Activated CD4-positive, alpha-beta T cell treated with anti-CD3 and anti-CD28 coated beads for 36 hours (primary cell): Measurements from ENCODE around the gene NBAS. TPM values are rescaled to one million over a fixed set of nuclear protein-coding genes. Genes with fewer than 3 reads are reported as not detected.
"Not testable (repeated sequence)": the region's sequence is repeated elsewhere in the genome, so short reads cannot be mapped to it uniquely, and the experiment has no call there.

Source experiments
- ATAC-seq: fragments of 200-7000 bp; cut with Tn5 transposase; one replicate; pipeline ENCODE4 v1.10.0; 2021; ENCODE audit warnings: mild to moderate bottlenecking, moderate library complexity
- CTCF ChIA-PET: fragments of 350-600 bp; sonication (Branson Sonifier 250); formaldehyde crosslinking; loops from one replicate; lab custom pipeline; 2021; ENCODE audit warnings: antibody characterized with exemption; lab: Charles Lee
- POLR2A ChIA-PET: fragments of 350-600 bp; sonication (Branson Sonifier 250); formaldehyde crosslinking; loops from one replicate; lab custom pipeline; 2021; ENCODE audit warnings: antibody characterized with exemption, inconsistent platforms; lab: Charles Lee
- DNase-seq: peaks from one replicate; pipeline ENCODE4 v3.0.0-alpha.2; 2020
- H3K27ac Mint-ChIP-seq: one replicate; pipeline ENCODE4 v1.8.0; 2021; ENCODE audit warnings: mixed read lengths
- H3K27me3 Mint-ChIP-seq: one replicate; pipeline ENCODE4 v1.8.0; 2021; ENCODE audit warnings: mixed read lengths
- H3K36me3 Mint-ChIP-seq: one replicate; pipeline ENCODE4 v1.8.0; 2021; ENCODE audit warnings: low read depth, mixed read lengths
- H3K4me1 Mint-ChIP-seq: one replicate; pipeline ENCODE4 v1.8.0; 2021; ENCODE audit warnings: mixed read lengths
- H3K4me3 Mint-ChIP-seq: one replicate; pipeline ENCODE4 v1.8.0; 2021; ENCODE audit warnings: mild to moderate bottlenecking, moderate library complexity, mixed read lengths
- H3K9me3 Mint-ChIP-seq: one replicate; pipeline ENCODE4 v1.8.0; 2021; ENCODE audit warnings: low read depth, mixed read lengths
- intact Hi-C, 2 experiments: fragments of 100-400 bp; cut with DNase I in 1 of 2; cut with micrococcal nuclease in 1 of 2; formaldehyde crosslinking; loops; one replicate each; pipeline versions ENCODE4 v1.14.2 to v1.15.1; 2022 to 2024; cut with DNase I, micrococcal nuclease
- total RNA-seq, 2 experiments: library from RNA; stranded (reverse); gene quantifications; one replicate each; pipeline ENCODE4 v1.2.3, GENCODE V29; 2021

Gene NBAS
- total RNA-seq, 2 experiments from 2014 or later: 38.1 to 44.3 TPM

- no peak overlapping the region for H3K27ac Mint-ChIP-seq
- no peaks in the 10 kb centered on the region for H3K27me3 Mint-ChIP-seq
- ChIA-PET CTCF (interaction anchor here (1.3 kb wide), 1 partner anchor 11 kb away, joined by 3 read pairs; no protein-coding TSS in a partner anchor), POLR2A (no interaction called here)
- peaks cover 12% of the 10 kb centered on the region for H3K36me3 Mint-ChIP-seq
- no peaks in the 10 kb centered on the region for H3K4me1 Mint-ChIP-seq
- no peak overlapping the region for H3K4me3 Mint-ChIP-seq
- intact Hi-C loops: no loop called here
- H3K9me3 Mint-ChIP-seq: no peaks in the 10 kb centered on the region
- DNase-seq: no peak
- no peak for ATAC-seq
Measured at GRCh38 chr2:15520346-15520745, 40.8 kb downstream of the NBAS start.

GRCh38 chr2:15518759-15519158, 42.4 kb downstream of the NBAS start:
- H3K4me1 Mint-ChIP-seq, H3K27me3 Mint-ChIP-seq, CTCF ChIA-PET, H3K27ac Mint-ChIP-seq, ATAC-seq, intact Hi-C loops, H3K4me3 Mint-ChIP-seq, H3K9me3 Mint-ChIP-seq, H3K36me3 Mint-ChIP-seq, DNase-seq, POLR2A ChIA-PET: not testable (repeated sequence)

- ATAC-seq (no peak), DNase-seq (no peak)
- ChIA-PET CTCF (no interaction called here), POLR2A (no interaction called here)
- H3K4me3 Mint-ChIP-seq: no peak overlapping the region
- H3K27ac Mint-ChIP-seq: no peak overlapping the region
- no peaks in the 10 kb centered on the region for H3K4me1 Mint-ChIP-seq
- intact Hi-C loops: no loop called here
- peaks cover 11% of the 10 kb centered on the region for H3K36me3 Mint-ChIP-seq
- no peaks in the 10 kb centered on the region for H3K9me3 Mint-ChIP-seq
- H3K27me3 Mint-ChIP-seq: no peaks in the 10 kb centered on the region
Measured at GRCh38 chr2:15517793-15518192, 43.3 kb downstream of the NBAS start.

GRCh38 chr2:15511686-15512085, 49.4 kb downstream of the NBAS start:
- DNase-seq: no peak
- Mint-ChIP-seq H3K27me3 (no peaks in the 10 kb centered on the region), H3K27ac (no peak overlapping the region), H3K36me3 (peaks cover 33% of the 10 kb centered on the region), H3K4me1 (no peaks in the 10 kb centered on the region), H3K4me3 (no peak overlapping the region), H3K9me3 (no peaks in the 10 kb centered on the region)
- POLR2A ChIA-PET: no interaction called here
- CTCF ChIA-PET: interaction anchor here (0.9 to 1.7 kb wide), 4 partner anchors 14 to 85 kb away, joined by 3 to 9 read pairs (median 4); no protein-coding TSS in a partner anchor
- intact Hi-C loops: no loop called here
- ATAC-seq: no peak

GRCh38 chr2:15510552-15510951, 50.6 kb downstream of the NBAS start:
- Mint-ChIP-seq H3K36me3 (peaks cover 31% of the 10 kb centered on the region), H3K4me1 (no peaks in the 10 kb centered on the region), H3K27me3 (no peaks in the 10 kb centered on the region), H3K9me3 (no peaks in the 10 kb centered on the region), H3K27ac (no peak overlapping the region), H3K4me3 (no peak overlapping the region)
- intact Hi-C loops: no loop called here
- ChIA-PET POLR2A (no interaction called here), CTCF (no interaction called here)
- DNase-seq (no peak), ATAC-seq (no peak)

GRCh38 chr2:15510131-15510530, 51.0 kb downstream of the NBAS start:
- peaks cover 4% of the 10 kb centered on the region for H3K4me1 Mint-ChIP-seq
- peaks cover 31% of the 10 kb centered on the region for H3K36me3 Mint-ChIP-seq
- intact Hi-C loops: no loop called here
- POLR2A ChIA-PET: no interaction called here
- H3K27me3 Mint-ChIP-seq: no peaks in the 10 kb centered on the region
- no peak overlapping the region for H3K27ac Mint-ChIP-seq
- ATAC-seq (no peak), DNase-seq (no peak)
- H3K4me3 Mint-ChIP-seq: no peak overlapping the region
- no peaks in the 10 kb centered on the region for H3K9me3 Mint-ChIP-seq
- CTCF ChIA-PET: no interaction called here

- intact Hi-C loops: no loop called here
- ChIA-PET POLR2A (no interaction called here), CTCF (no interaction called here)
- ATAC-seq (no peak), DNase-seq (no peak)
- Mint-ChIP-seq H3K9me3 (no peaks in the 10 kb centered on the region), H3K4me3 (no peak overlapping the region), H3K27ac (no peak overlapping the region), H3K4me1 (peaks cover 4% of the 10 kb centered on the region), H3K36me3 (peaks cover 36% of the 10 kb centered on the region), H3K27me3 (no peaks in the 10 kb centered on the region)
Measured at GRCh38 chr2:15507697-15508096, 53.4 kb downstream of the NBAS start.

GRCh38 chr2:15507061-15507460, 54.1 kb downstream of the NBAS start:
- H3K36me3 Mint-ChIP-seq: peaks cover 39% of the 10 kb centered on the region
- ATAC-seq: no peak
- ChIA-PET POLR2A (no interaction called here), CTCF (no interaction called here)
- no peaks in the 10 kb centered on the region for H3K9me3 Mint-ChIP-seq
- H3K27ac Mint-ChIP-seq: no peak overlapping the region
- no peak for DNase-seq
- no peak overlapping the region for H3K4me3 Mint-ChIP-seq
- H3K27me3 Mint-ChIP-seq: no peaks in the 10 kb centered on the region
- H3K4me1 Mint-ChIP-seq: peaks cover 4% of the 10 kb centered on the region
- intact Hi-C loops: no loop called here

- ChIA-PET POLR2A (no interaction called here), CTCF (interaction anchor here (0.6 kb wide), 1 partner anchor 73 kb away, joined by 4 read pairs; no protein-coding TSS in a partner anchor)
- Mint-ChIP-seq H3K4me3 (no peak overlapping the region), H3K4me1 (peaks cover 4% of the 10 kb centered on the region), H3K27me3 (no peaks in the 10 kb centered on the region), H3K9me3 (no peaks in the 10 kb centered on the region), H3K36me3 (peaks cover 39% of the 10 kb centered on the region), H3K27ac (no peak overlapping the region)
- no peak for ATAC-seq
- intact Hi-C loops: no loop called here
- no peak for DNase-seq
Measured at GRCh38 chr2:15506229-15506819, 54.8 kb downstream of the NBAS start.

GRCh38 chr2:15504882-15505663, 56.1 kb downstream of the NBAS start:
- Mint-ChIP-seq H3K27me3 (no peaks in the 10 kb centered on the region), H3K4me3 (no peak overlapping the region), H3K36me3 (peaks cover 32% of the 10 kb centered on the region), H3K9me3 (no peaks in the 10 kb centered on the region), H3K4me1 (peaks cover 4% of the 10 kb centered on the region), H3K27ac (no peak overlapping the region)
- CTCF ChIA-PET: no interaction called here
- POLR2A ChIA-PET: no interaction called here
- DNase-seq: no peak
- no peak for ATAC-seq
- intact Hi-C loops: no loop called here

- POLR2A ChIA-PET, CTCF ChIA-PET, DNase-seq, H3K4me1 Mint-ChIP-seq, H3K27ac Mint-ChIP-seq, H3K9me3 Mint-ChIP-seq, intact Hi-C loops, ATAC-seq, H3K27me3 Mint-ChIP-seq, H3K4me3 Mint-ChIP-seq: not testable (repeated sequence)
- H3K36me3 Mint-ChIP-seq: peaks cover 37% of the 10 kb centered on the region
Measured at GRCh38 chr2:15499251-15499650, 61.9 kb downstream of the NBAS start.

GRCh38 chr2:15498554-15498953, 62.6 kb downstream of the NBAS start:
- ChIA-PET POLR2A (no interaction called here), CTCF (no interaction called here)
- H3K4me1 Mint-ChIP-seq: no peaks in the 10 kb centered on the region
- DNase-seq (no peak), ATAC-seq (no peak)
- H3K27ac Mint-ChIP-seq: no peak overlapping the region
- H3K27me3 Mint-ChIP-seq: no peaks in the 10 kb centered on the region
- intact Hi-C loops: no loop called here
- H3K36me3 Mint-ChIP-seq: peaks cover 34% of the 10 kb centered on the region
- no peaks in the 10 kb centered on the region for H3K9me3 Mint-ChIP-seq
- H3K4me3 Mint-ChIP-seq: no peak overlapping the region
